Testis (tissue), 2 donors: ENCODE results near the gene CARD9.

Experiments used
- CTCF ChIP-seq, 3 experiments: fragments of 450-650 bp in 2 of 3; fragments of 200-600 bp in 1 of 3; sonication (generic) in 1 of 3; IDR thresholded peaks; one replicate each; pipeline ENCODE4 v1.5.1; 2016 to 2019; ENCODE audit warnings: antibody characterized with exemption in 3 of 3, mild to moderate bottlenecking in 2 of 3, moderate library complexity in 1 of 3
- POLR2A ChIP-seq: fragments of 450-650 bp; IDR thresholded peaks from one replicate; pipeline ENCODE4 v1.6.1; 2017; ENCODE audit warnings: antibody characterized with exemption, mild to moderate bottlenecking, moderate library complexity

GRCh38 chr9:136404801-136405136 is 31.3 kb upstream of the CARD9 start:
- TF ChIP-seq CTCF (IDR thresholded peaks at IDR 0.05) (no peak), POLR2A (no peak)
